Measurements from ENCODE around the gene ZSCAN30. TPM values are rescaled to one million over a fixed set of nuclear protein-coding genes. Genes with fewer than 3 reads are reported as not detected.

Gene ZSCAN30
- total RNA-seq, 2 experiments from 2014 or later: 20.7 to 22.5 TPM

DNA sequence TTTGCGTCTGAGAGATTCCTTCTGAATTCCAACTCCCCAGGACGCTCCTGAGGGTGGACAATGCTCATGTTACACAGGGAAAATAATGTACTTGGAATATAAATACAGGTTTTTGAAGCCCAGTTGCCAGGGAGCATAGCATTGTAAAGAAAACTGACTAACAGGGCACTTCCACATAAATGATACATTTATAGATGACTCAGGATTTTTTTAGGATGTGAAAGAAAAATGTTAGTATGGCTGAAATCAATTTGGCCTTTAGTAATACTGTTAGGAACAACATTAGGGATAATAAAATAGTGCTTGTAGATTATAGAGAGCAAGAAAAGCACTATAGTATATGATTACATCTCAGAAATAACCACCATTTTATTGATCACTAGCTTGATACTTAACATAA, 25.6 kb downstream of the ZSCAN30 start:
- intact Hi-C loops (cut with micrococcal nuclease): no loop called here
- Mint-ChIP-seq H3K27ac (no peak overlapping the region), H3K4me1 (ENCODE audit: low read depth) (peaks cover 25% of the 10 kb centered on the region), H3K4me3 (no peak overlapping the region), H3K27me3 (no peaks in the 10 kb centered on the region), H3K36me3 (ENCODE audit: low read depth) (peaks cover 51% of the 10 kb centered on the region), H3K9me3 (peaks cover 15% of the 10 kb centered on the region)
- DNase-seq: no peak
- TF ChIP-seq, protein P1, sequence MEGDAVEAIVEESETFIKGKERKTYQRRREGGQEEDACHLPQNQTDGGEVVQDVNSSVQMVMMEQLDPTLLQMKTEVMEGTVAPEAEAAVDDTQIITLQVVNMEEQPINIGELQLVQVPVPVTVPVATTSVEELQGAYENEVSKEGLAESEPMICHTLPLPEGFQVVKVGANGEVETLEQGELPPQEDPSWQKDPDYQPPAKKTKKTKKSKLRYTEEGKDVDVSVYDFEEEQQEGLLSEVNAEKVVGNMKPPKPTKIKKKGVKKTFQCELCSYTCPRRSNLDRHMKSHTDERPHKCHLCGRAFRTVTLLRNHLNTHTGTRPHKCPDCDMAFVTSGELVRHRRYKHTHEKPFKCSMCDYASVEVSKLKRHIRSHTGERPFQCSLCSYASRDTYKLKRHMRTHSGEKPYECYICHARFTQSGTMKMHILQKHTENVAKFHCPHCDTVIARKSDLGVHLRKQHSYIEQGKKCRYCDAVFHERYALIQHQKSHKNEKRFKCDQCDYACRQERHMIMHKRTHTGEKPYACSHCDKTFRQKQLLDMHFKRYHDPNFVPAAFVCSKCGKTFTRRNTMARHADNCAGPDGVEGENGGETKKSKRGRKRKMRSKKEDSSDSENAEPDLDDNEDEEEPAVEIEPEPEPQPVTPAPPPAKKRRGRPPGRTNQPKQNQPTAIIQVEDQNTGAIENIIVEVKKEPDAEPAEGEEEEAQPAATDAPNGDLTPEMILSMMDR (IDR thresholded peaks at IDR 0.05): no peak
- ChIA-PET CTCF (interaction anchor here (1.1 kb wide), 1 partner anchor 80 kb away, joined by 3 read pairs; the partner anchor contains the start of gene ZNF24), POLR2A (interaction anchor here (0.6 to 1.1 kb wide), 2 partner anchors 10 to 25 kb away, joined by 3 to 4 read pairs; partner anchors contain the start of gene ZSCAN30)
- ATAC-seq: no peak

DNA sequence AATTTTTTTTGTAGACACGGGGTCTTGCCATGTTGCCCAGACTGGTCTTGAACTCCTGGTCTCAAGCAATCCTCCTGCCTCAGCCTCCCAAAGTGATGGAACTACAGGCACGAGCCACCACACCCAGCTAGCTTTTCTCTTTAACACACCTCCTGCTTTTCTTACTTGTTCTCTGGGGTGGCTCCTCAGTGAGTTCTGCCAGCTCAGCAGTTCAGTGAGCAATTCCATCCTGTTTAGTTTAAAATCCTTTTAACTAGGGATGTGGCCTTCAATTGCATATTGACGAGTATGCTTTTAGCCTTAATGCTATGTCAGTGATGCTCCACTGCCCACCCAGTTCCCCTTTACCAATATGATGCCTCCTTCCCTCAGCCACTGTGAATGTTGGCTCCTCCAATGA, 33.1 kb downstream of the ZSCAN30 start:
- ChIA-PET POLR2A (interaction anchor here (0.9 to 1.1 kb wide), 2 partner anchors 34 to 50 kb away, joined by 3 read pairs; no protein-coding TSS in a partner anchor), CTCF (interaction anchor here (1.3 kb wide), 1 partner anchor 13 kb away, joined by 3 read pairs; no protein-coding TSS in a partner anchor)
- TF ChIP-seq, protein P1 (IDR thresholded peaks at IDR 0.05): no peak
- peaks cover 56% of the 10 kb centered on the region for H3K36me3 Mint-ChIP-seq (ENCODE audit: low read depth)
- DNase-seq (no peak), ATAC-seq (no peak)
- intact Hi-C loops (cut with micrococcal nuclease): no loop called here
- no peaks in the 10 kb centered on the region for H3K27me3 Mint-ChIP-seq
- H3K27ac Mint-ChIP-seq: no peak overlapping the region
- H3K4me3 Mint-ChIP-seq: no peak overlapping the region
- H3K4me1 Mint-ChIP-seq (ENCODE audit: low read depth): no peaks in the 10 kb centered on the region
- peaks cover 27% of the 10 kb centered on the region for H3K9me3 Mint-ChIP-seq

DNA sequence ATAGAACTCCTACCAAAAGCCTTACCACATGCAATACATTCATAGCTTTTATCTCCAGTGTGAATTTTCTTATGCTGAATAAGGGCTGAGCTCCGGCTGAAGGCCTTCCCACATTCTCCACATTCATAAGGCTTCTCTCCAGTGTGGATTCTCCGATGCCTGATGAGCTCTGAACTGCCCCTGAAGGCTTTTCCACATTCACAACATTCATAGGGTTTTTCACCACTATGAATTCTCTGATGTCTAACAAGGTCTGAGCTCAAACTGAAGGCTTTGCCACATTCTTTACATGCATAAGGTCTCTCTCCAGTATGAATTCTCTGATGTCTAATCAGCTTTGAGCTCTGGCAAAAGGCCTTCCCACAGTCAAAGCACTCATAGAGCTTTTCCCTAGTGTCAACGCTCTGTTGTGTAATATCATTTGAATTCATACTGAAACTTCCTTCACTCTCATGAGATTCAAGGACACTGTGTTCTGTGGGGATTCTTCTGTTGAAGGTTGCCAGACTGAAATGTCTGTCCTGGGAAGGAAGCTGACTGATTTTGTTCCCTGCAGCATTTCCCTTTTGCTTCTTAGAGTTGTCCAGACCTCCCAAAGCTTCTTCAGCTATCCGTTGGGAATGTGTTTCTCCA, 36.3 kb downstream of the ZSCAN30 start:
- H3K27me3 Mint-ChIP-seq: no peaks in the 10 kb centered on the region
- CTCF ChIA-PET: interaction anchor here (1.0 to 1.7 kb wide), 3 partner anchors 9 to 22 kb away, joined by 3 to 5 read pairs (median 4); no protein-coding TSS in a partner anchor
- H3K4me3 Mint-ChIP-seq: no peak overlapping the region
- H3K9me3 Mint-ChIP-seq: peaks cover 36% of the 10 kb centered on the region
- no peak for ATAC-seq
- POLR2A ChIA-PET: interaction anchor here (0.6 to 1.2 kb wide), 2 partner anchors 10 to 11 kb away, joined by 3 to 4 read pairs; no protein-coding TSS in a partner anchor
- no peaks in the 10 kb centered on the region for H3K4me1 Mint-ChIP-seq (ENCODE audit: low read depth)
- H3K27ac Mint-ChIP-seq: no peak overlapping the region
- TF ChIP-seq, protein P1 (IDR thresholded peaks at IDR 0.05): no peak
- intact Hi-C loops (cut with micrococcal nuclease): no loop called here
- H3K36me3 Mint-ChIP-seq (ENCODE audit: low read depth): peaks cover 71% of the 10 kb centered on the region
- DNase-seq: no peak

DNA sequence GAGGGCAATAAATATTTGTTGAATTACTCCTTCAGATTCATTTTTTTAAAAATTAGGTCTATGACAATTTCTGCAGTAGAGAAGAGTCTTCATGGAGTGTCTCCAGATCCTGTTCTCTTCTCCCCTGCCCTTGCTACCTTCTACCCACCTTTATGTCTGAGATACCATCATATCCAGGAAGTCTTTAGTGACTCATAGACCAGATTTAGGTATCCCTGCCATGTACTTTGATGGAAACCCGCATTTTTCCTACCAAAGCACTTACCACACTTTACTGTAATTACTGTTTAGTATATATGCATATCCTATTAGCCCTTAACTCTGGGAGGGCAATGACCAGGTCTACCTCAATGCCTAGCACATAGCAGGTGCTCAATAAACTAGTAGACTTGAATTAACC, 37.6 kb downstream of the ZSCAN30 start:
- no peaks in the 10 kb centered on the region for H3K27me3 Mint-ChIP-seq

DNA sequence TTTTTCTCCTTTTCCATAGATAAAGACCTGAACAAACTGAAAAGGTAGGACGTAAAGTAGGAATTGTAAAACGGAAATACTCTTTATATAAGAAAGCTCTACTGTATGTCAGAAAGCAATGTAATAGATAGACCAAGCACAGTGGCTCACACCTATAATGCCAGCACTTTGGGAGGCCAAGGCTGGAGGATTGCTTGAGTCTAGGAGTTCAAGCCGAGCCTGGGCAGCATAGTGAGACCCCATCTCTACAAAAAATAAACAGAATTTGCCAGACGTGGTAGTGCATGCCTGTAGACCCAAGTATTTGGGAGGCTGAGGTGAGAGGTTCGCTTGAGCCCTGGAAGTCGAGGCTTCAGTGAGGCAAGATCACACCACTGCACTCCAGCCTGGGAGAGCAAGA, 41.6 kb downstream of the ZSCAN30 start:
- no peaks in the 10 kb centered on the region for H3K27me3 Mint-ChIP-seq
- H3K27ac Mint-ChIP-seq: no peak overlapping the region
- H3K4me3 Mint-ChIP-seq: no peak overlapping the region
- TF ChIP-seq, protein P1 (IDR thresholded peaks at IDR 0.05): no peak
- peaks cover 51% of the 10 kb centered on the region for H3K9me3 Mint-ChIP-seq
- CTCF ChIA-PET: no interaction called here
- POLR2A ChIA-PET: no interaction called here
- H3K36me3 Mint-ChIP-seq (ENCODE audit: low read depth): peaks cover 96% of the 10 kb centered on the region
- DNase-seq: no peak
- H3K4me1 Mint-ChIP-seq (ENCODE audit: low read depth): peaks cover 28% of the 10 kb centered on the region
- no peak for ATAC-seq
- intact Hi-C loops (cut with micrococcal nuclease): no loop called here

More for the DNA sequence above, 37.6 kb downstream of the ZSCAN30 start:
- DNase-seq: no peak
- Mint-ChIP-seq H3K36me3 (ENCODE audit: low read depth) (peaks cover 74% of the 10 kb centered on the region), H3K27ac (no peak overlapping the region), H3K4me3 (no peak overlapping the region), H3K4me1 (ENCODE audit: low read depth) (peaks cover 6% of the 10 kb centered on the region), H3K9me3 (peaks cover 36% of the 10 kb centered on the region)
- intact Hi-C loops (cut with micrococcal nuclease): no loop called here
- ATAC-seq: no peak
- CTCF ChIA-PET: interaction anchor here (1.4 kb wide), 1 partner anchor 21 kb away, joined by 4 read pairs; no protein-coding TSS in a partner anchor
- POLR2A ChIA-PET: no interaction called here
- TF ChIP-seq, protein P1 (IDR thresholded peaks at IDR 0.05): no peak
